Inflammatory macrophage treated with lipopolysaccharide for 4 hours (primary cell): ENCODE data around the gene GJA1.

Source experiments
- DNase-seq: peaks from one replicate; pipeline ENCODE4 v3.0.0-alpha.2; 2020

GJA1 gene

GRCh38 chr6:121492536-121492935, 57.1 kb downstream of the GJA1 start:
- DNase-seq = no peak

DNA sequence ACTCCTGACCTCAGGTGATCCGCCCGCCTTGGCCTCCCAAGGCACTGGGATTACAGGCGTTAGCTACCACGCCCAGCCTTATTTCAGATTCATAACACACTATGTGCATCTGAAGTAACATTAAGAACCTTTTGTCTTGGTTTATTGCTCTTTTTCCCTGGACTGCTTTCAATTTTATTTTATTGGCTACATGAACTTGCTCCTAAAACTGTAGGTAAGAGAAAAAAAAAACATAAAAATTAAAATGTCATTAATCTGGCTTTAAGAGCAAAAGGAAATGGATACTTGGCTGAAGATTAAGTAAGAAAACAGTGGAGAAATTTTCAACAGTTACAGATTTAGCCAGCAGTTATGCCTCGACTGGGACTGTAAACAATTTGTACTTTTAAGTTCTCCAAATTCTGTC, 62.5 kb downstream of the GJA1 start:
- DNase-seq = no peak

- no peak for DNase-seq
Observed at GRCh38 chr6:121498481-121499276, 63.2 kb downstream of the GJA1 start.
